Heart right ventricle (tissue), 16 donors: Measurements from ENCODE around the gene S100A10. TPM values are rescaled to one million over a fixed set of nuclear protein-coding genes. Genes with fewer than 3 reads are reported as not detected.

Source experiments
- ATAC-seq, 8 donors: fragments of 200-7000 bp; cut with Tn5 transposase; one replicate each; pipeline ENCODE4 v1.9.1; 2020; ENCODE audit warnings: mild to moderate bottlenecking in 8 of 8, moderate library complexity in 8 of 8, moderate number of reproducible peaks in 1 of 8
- DNase-seq, 2 donors: peaks; one replicate each; pipeline ENCODE4 v3.0.0-alpha.2; 2020
- H3K27ac ChIP-seq, 10 donors: fragments of 200-600 bp; sonication (generic) in 2 of 10; one replicate each; pipeline versions ENCODE4 v1.5.0 to v1.8.0; 2020 to 2022; ENCODE audit warnings: mild to moderate bottlenecking in 3 of 10
- H3K27me3 ChIP-seq, 7 donors: fragments of 200-600 bp; one replicate each; pipeline ENCODE4 v1.8.0; 2021 to 2022; ENCODE audit warnings: mild to moderate bottlenecking in 2 of 7
- H3K36me3 ChIP-seq, 9 donors: fragments of 200-600 bp; sonication (generic) in 1 of 9; one replicate each; pipeline versions ENCODE4 v1.5.0 to v1.8.0; 2020 to 2022; ENCODE audit warnings: mild to moderate bottlenecking in 2 of 9
- H3K4me1 ChIP-seq, 9 donors: fragments of 200-600 bp; sonication (generic) in 1 of 9; one replicate each; pipeline versions ENCODE4 v1.5.0 to v1.8.0; 2020 to 2022; ENCODE audit warnings: mild to moderate bottlenecking in 4 of 9
- H3K4me3 ChIP-seq, 10 donors: fragments of 200-600 bp; sonication (generic) in 2 of 10; one replicate each; pipeline versions ENCODE4 v1.5.0 to v1.8.0; 2020 to 2022; ENCODE audit warnings: mild to moderate bottlenecking in 7 of 10, moderate library complexity in 2 of 10
- H3K9me3 ChIP-seq, 11 donors: fragments of 200-600 bp in 10 of 11; sonication (generic) in 2 of 11; one replicate each; pipeline versions ENCODE4 v1.5.0 to v1.8.0; 2013 to 2022; ENCODE audit warnings: mild to moderate bottlenecking in 2 of 11, control low read depth in 1 of 11, moderate library complexity in 1 of 11
- WGBS, 2 donors: extraction: QIAGEN DNeasy Blood & Tissue Kit; methylation state at CpG; one replicate each; pipeline ENCODE4 v1.1.7; 2013; ENCODE audit warnings: inconsistent platforms in 1 of 2; 5-methylcytosine and 5-hydroxymethylcytosine counted together
- intact Hi-C, 10 donors: fragments of 100-400 bp; cut with DNase I; formaldehyde crosslinking; loops; one replicate each; pipeline versions ENCODE4 v1.11.1 to v1.14.2; 2022
- polyA plus RNA-seq, 2 donors: library from polyadenylated mRNA; stranded (reverse); fragments of 200-250 nt; gene quantifications; one replicate each; pipeline ENCODE4 v1.2.3, GENCODE V29; 2013
- total RNA-seq, 10 donors: library from RNA; stranded (reverse); fragmentation: NEBNext Ultra II Directional in 3 of 10; extraction: Animal tissue kit (Norgen Biotek cat#: 25700) in 3 of 10; gene quantifications; one replicate each; pipeline versions ENCODE4 v1.2.1 to v1.2.4, GENCODE V29; 2021 to 2023
- TF ChIP-seq, protein P1 (sequence below), 9 donors: fragments of 200-600 bp; sonication (generic) in 2 of 9; IDR thresholded peaks; one replicate each; pipeline versions ENCODE4 v1.5.0 to v1.8.0; 2021 to 2022; ENCODE audit warnings: antibody characterized with exemption in 9 of 9, mild to moderate bottlenecking in 5 of 9, moderate library complexity in 1 of 9
- donor health status: Arrhythmogenic right ventricular cardiomyopathy.
- donor health status: ischemic (EF 13 %, LVEDD 7.1; RV severe dilation, severe dysfunction).
- donor health status: healthy with polysubstance abuse.
- donor health status: DM: no; HTN: yes; CAD: no.
- donor health status: DM: no; HTN: no; CAD: no.
- donor health status: ischemic (EF 25% LVEDD 6.9; RV normal size, moderate dysfunction).
- donor health status: ischemic (EF 25% LVEDD 5.7; RV mildly dilated, moderate dysfunction).
- donor health status: healthy.
- donor health status: DM: yes; HTN: yes; CAD: no.
- donor health status: Ischemic cardiomyopathy.
- donor health status: ischemic (EF 35%, LVEDD 5.7; RV mildly dilated, moderate dysfunction).
- donor health status: nonischemic (EF 11% LVEDD 7.7; RV severe dilation, severe dysfunction).
- donor health status: DM: yes; HTN: yes; CAD: no.
- donor health status: PGD.
- donor health status: ischemic (EF 29% LVEDD 5.4; RV normal size, mild dysfunction).
- donor health status: nonischemic (EF 23%, LVEDD 6.1; RV moderate dilation, normal function).

Gene S100A10
- total and polyA plus RNA-seq, 12 donors = 71.3 to 519 (median 245) TPM

DNA sequence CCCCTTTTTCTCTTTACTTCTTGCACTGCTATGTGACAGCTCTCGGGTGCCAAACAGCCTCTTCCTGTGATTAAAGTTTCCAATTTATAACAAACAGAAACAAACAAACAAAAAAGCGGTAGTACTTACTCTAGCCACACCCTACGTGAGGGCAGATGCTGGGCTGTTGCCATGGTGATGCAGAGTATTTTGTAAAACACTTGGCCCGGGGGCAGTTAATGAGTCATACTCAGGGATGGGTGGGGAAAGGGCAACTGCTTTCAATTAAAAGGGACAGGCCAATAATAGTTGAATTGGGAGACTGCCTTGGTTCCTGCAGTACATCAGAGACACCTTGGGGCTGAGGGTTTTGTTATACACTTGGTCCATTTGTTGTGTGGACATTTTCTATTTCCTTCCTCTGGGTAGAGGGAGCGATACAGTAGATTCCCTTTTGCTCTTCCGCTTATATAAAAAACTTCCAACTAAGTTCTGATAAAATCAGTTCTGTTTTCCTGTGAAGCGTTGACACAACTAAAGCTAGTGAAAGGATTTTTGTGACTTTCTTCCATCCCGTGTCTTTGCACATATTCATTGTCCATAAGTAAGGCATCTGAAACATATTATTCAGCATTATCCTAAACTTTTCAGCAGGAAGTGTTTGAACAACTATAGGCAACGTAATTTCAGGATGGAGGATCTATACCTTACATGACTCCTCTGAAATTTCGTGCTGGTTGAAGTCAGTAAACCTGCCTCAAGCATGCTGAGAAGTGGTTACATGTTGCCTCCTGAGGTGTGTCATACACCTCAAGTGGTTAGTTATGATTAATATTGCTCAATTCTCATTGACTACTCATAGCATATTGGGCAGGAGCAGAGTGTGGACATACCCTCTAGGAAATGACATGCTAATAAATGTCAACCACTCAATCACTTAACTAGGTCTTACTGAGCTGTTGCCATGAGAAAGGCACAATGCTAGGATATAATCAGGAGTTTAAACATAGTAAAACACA lies 47.6 kb downstream of the S100A10 start:
- Histone ChIP-seq H3K27me3 (no peaks in the 10 kb centered on the region), H3K9me3 (no peaks in the 10 kb centered on the region), H3K4me1 (peaks cover 5 to 58% (median 33%) of the 10 kb centered on the region in 9 donors), H3K4me3 (peak overlapping the region in 3 of 10 donors; percentile 1 to 20 (median 6)), H3K36me3 (no peaks in the 10 kb centered on the region), H3K27ac (peak overlapping the region; percentile 66 to 89 (median 78))
- TF ChIP-seq, protein P1, sequence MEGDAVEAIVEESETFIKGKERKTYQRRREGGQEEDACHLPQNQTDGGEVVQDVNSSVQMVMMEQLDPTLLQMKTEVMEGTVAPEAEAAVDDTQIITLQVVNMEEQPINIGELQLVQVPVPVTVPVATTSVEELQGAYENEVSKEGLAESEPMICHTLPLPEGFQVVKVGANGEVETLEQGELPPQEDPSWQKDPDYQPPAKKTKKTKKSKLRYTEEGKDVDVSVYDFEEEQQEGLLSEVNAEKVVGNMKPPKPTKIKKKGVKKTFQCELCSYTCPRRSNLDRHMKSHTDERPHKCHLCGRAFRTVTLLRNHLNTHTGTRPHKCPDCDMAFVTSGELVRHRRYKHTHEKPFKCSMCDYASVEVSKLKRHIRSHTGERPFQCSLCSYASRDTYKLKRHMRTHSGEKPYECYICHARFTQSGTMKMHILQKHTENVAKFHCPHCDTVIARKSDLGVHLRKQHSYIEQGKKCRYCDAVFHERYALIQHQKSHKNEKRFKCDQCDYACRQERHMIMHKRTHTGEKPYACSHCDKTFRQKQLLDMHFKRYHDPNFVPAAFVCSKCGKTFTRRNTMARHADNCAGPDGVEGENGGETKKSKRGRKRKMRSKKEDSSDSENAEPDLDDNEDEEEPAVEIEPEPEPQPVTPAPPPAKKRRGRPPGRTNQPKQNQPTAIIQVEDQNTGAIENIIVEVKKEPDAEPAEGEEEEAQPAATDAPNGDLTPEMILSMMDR (IDR thresholded peaks at IDR 0.05) = no peak
- DNase-seq = peak; percentile 76 to 92
- WGBS, 2 donors = 24 to 28% methylated on average over 10 of the region's 10 CpGs
- intact Hi-C loops = loop anchor here in 3 of 10 donors (2.0 to 5.0 kb wide), 3 partner anchors 46 to 49 kb away; partner anchors contain the start of gene S100A10 (in 2 of the 3)
- ATAC-seq = peak; percentile 77 to 94 (median 88)

DNA sequence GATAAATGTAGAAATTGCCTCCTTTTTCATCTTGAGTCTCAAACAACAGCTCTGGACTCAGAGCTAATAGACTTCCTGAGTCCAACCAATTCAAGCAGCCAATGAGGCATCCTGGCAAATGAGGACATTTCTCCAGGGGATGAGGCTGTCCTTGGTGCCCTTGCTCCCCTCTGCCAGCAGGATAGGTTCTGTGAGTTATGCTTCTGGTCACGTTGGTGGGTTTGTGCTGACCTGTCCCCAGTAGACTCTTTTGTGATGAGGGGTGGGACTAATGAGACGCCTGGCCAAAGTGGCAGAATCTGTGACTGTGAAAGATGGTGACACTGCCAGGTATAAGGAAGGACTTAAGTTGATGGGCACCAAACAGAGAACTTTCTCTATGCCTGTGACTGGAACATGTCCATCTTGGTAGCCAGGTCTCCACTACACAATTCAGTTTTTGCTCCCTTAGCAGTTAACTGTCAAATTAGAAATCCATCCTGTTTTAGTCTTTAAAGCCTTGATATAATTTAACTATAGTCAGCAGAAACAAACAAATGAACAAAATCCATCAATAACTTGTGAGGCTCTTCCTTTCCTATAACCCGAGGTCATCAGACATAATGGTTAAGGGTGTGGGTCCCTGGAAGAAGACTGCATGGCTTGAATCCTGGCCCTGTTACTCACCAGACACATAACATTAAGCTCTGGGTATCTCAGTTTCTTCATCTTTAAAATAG lies 48.6 kb downstream of the S100A10 start:
- WGBS, 2 donors = 57 to 58% methylated on average over 3 of the region's 3 CpGs
- no peaks in the 10 kb centered on the region for H3K36me3 ChIP-seq
- ATAC-seq (peak in 3 of 8 donors; percentile 5 to 28 (median 22)), DNase-seq (no peak)
- peak overlapping the region in 1 of 10 donors; percentile 1 for H3K4me3 ChIP-seq
- peak overlapping the region; percentile 66 to 89 (median 78) for H3K27ac ChIP-seq
- H3K27me3 ChIP-seq = no peaks in the 10 kb centered on the region
- TF ChIP-seq, protein P1 (IDR thresholded peaks at IDR 0.05) = no peak
- no peaks in the 10 kb centered on the region for H3K9me3 ChIP-seq
- H3K4me1 ChIP-seq = peaks cover 5 to 67% (median 37%) of the 10 kb centered on the region in 9 donors
- intact Hi-C loops = loop anchor here in 3 of 10 donors (2.0 to 5.0 kb wide), 3 partner anchors 47 to 50 kb away; partner anchors contain the start of gene S100A10 (in 2 of the 3)

DNA sequence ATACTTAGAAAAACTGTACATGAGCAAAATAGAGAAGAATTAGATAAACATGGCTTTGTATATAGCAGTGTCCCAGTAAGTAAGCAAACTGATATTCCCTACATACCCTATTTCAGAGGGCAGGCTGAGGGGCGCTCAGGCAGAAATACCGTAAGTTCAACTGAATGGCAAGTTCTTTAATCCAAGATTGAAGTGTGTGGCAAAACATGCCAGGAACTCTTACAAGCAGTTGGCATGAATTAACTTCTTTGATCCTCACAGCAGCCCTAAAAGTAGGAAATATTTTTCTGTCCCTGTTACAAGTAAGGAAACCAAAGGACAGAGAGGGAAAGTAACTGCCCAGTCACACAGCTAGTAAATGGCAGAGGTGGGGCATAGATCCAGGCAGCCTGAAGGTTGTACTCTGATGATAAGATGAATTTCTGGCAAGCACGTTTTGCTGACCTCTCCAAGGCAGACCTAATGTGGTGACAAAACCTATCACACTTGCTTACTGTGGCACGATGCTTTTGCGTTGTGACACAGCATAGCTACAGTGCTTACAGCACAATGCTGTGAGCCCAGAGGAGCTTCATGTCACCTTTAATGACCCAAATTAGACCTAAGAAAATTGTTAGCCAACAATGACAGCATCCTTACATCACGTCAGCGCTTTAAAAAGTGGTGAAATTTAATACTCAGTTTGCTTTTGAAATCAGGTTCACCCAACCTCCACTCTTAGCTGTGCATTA lies 49.4 kb downstream of the S100A10 start:
- H3K27me3 ChIP-seq = no peaks in the 10 kb centered on the region
- TF ChIP-seq, protein P1 (IDR thresholded peaks at IDR 0.05) = no peak
- peak in 1 of 2 donors; percentile 44 for DNase-seq
- no peaks in the 10 kb centered on the region for H3K9me3 ChIP-seq
- H3K27ac ChIP-seq = peak overlapping the region; percentile 66 to 89 (median 78)
- ATAC-seq = peak; percentile 19 to 70 (median 53)
- intact Hi-C loops = loop anchor here in 2 of 10 donors (2.0 kb wide), 2 partner anchors 49 to 51 kb away; partner anchors contain the start of gene S100A10 (in 1 of the 2)
- WGBS, 2 donors = 40 to 47% methylated on average over 7 of the region's 7 CpGs
- H3K36me3 ChIP-seq = no peaks in the 10 kb centered on the region
- peaks cover 5 to 73% (median 37%) of the 10 kb centered on the region in 9 donors for H3K4me1 ChIP-seq
- no peak overlapping the region for H3K4me3 ChIP-seq
